GM23248 (cell line): ENCODE data around the gene RAB27B.

Source experiments
- EZH2 ChIP-seq: fragments of 200-600 bp; sonication (generic); IDR thresholded peaks from 2 replicates; pipeline ENCODE4 v1.6.1; 2018; ENCODE audit warnings: antibody characterized with exemption, mild to moderate bottlenecking; ENCODE audit not compliant: insufficient read depth, poor library complexity, severe bottlenecking
- EZH2phosphoT487 ChIP-seq: fragments of 200-600 bp; sonication (generic); IDR thresholded peaks from 2 replicates; pipeline ENCODE4 v1.6.1; 2018; ENCODE audit warnings: antibody characterized with exemption, moderate library complexity, mild to moderate bottlenecking, low read depth; ENCODE audit not compliant: insufficient read depth

DNA sequence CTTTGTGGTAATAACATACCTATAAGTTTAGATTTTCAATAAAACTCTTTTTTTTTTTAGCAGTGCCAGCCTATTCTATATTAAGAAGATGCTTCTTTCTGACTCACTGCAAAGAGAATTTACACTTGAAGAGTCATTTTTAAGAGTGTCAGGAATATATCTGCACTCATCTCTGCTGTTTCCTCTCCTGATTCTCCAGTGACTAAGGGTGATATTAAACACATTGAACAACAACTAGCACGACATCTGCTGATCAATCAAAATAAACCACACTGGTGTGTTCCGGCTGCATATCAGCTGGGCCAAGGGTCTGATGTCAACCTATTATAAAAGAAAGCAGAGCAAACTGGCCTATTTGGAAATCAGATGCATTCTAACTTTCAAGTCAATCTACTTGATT lies 15.0 kb downstream of the RAB27B start:
- TF ChIP-seq EZH2 = no peak
- TF ChIP-seq EZH2phosphoT487 = no peak
